ENCODE data around the gene INPP4B.

INPP4B gene

GRCh38 chr4:142352712-142353111, 493.4 kb downstream of the INPP4B start:
- DNase-seq (ENCODE audit: low read depth in 1 of 2, low spot score in 1 of 2), result no peak
- TF ChIP-seq JUND (IDR thresholded peaks at IDR 0.05; ENCODE audit: low read depth), result no peak
- in situ Hi-C loops (cut with HindIII; ENCODE audit: low pct_unique_long_range_greater_than_20kb, low sequenced_read_pairs), result no loop called here

GRCh38 chr4:142351958-142352357, 494.1 kb downstream of the INPP4B start:
- TF ChIP-seq JUND (IDR thresholded peaks at IDR 0.05; ENCODE audit: low read depth), result no peak
- in situ Hi-C loops (cut with HindIII; ENCODE audit: low pct_unique_long_range_greater_than_20kb, low sequenced_read_pairs), result no loop called here
- no peak for DNase-seq (ENCODE audit: low read depth in 1 of 2, low spot score in 1 of 2)

GRCh38 chr4:142350871-142351270, 495.2 kb downstream of the INPP4B start:
- in situ Hi-C loops (cut with HindIII; ENCODE audit: low pct_unique_long_range_greater_than_20kb, low sequenced_read_pairs), result no loop called here
- DNase-seq (ENCODE audit: low read depth in 1 of 2, low spot score in 1 of 2), result no peak

GRCh38 chr4:142348613-142349021, 497.5 kb downstream of the INPP4B start:
- no peak for DNase-seq (ENCODE audit: low read depth in 1 of 2, low spot score in 1 of 2)
- in situ Hi-C loops (cut with HindIII; ENCODE audit: low pct_unique_long_range_greater_than_20kb, low sequenced_read_pairs), result no loop called here
- TF ChIP-seq JUND (IDR thresholded peaks at IDR 0.05; ENCODE audit: low read depth), result no peak

More at GRCh38 chr4:142350871-142351270, 495.2 kb downstream of the INPP4B start:
- TF ChIP-seq JUND (IDR thresholded peaks at IDR 0.05; ENCODE audit: low read depth), result no peak

GRCh38 chr4:142347241-142347640, 498.9 kb downstream of the INPP4B start:
- in situ Hi-C loops (cut with HindIII; ENCODE audit: low pct_unique_long_range_greater_than_20kb, low sequenced_read_pairs), result no loop called here
- no peak for TF ChIP-seq JUND (IDR thresholded peaks at IDR 0.05; ENCODE audit: low read depth)
- no peak for DNase-seq (ENCODE audit: low read depth in 1 of 2, low spot score in 1 of 2)

- in situ Hi-C loops (cut with HindIII; ENCODE audit: low pct_unique_long_range_greater_than_20kb, low sequenced_read_pairs), result no loop called here
- TF ChIP-seq JUND (IDR thresholded peaks at IDR 0.05; ENCODE audit: low read depth), result no peak
- DNase-seq (ENCODE audit: low read depth in 1 of 2, low spot score in 1 of 2), result no peak
These were observed 500.2 kb downstream of the INPP4B start for GRCh38 chr4:142345924-142346323.

- no peak for DNase-seq (ENCODE audit: low read depth in 1 of 2, low spot score in 1 of 2)
- TF ChIP-seq JUND (IDR thresholded peaks at IDR 0.05; ENCODE audit: low read depth), result no peak
- in situ Hi-C loops (cut with HindIII; ENCODE audit: low pct_unique_long_range_greater_than_20kb, low sequenced_read_pairs), result no loop called here
These were observed 504.8 kb downstream of the INPP4B start for GRCh38 chr4:142341268-142341667.

- no peak for DNase-seq (ENCODE audit: low read depth in 1 of 2, low spot score in 1 of 2)
- no peak for TF ChIP-seq JUND (IDR thresholded peaks at IDR 0.05; ENCODE audit: low read depth)
- in situ Hi-C loops (cut with HindIII; ENCODE audit: low pct_unique_long_range_greater_than_20kb, low sequenced_read_pairs), result no loop called here
These were observed 507.0 kb downstream of the INPP4B start for GRCh38 chr4:142339053-142339452.

GRCh38 chr4:142336251-142336934, 509.7 kb downstream of the INPP4B start:
- TF ChIP-seq JUND (IDR thresholded peaks at IDR 0.05; ENCODE audit: low read depth), result no peak
- in situ Hi-C loops (cut with HindIII; ENCODE audit: low pct_unique_long_range_greater_than_20kb, low sequenced_read_pairs), result no loop called here

GRCh38 chr4:142334931-142335330, 511.2 kb downstream of the INPP4B start:
- in situ Hi-C loops (cut with HindIII; ENCODE audit: low pct_unique_long_range_greater_than_20kb, low sequenced_read_pairs), result no loop called here
- no peak for DNase-seq (ENCODE audit: low read depth in 1 of 2, low spot score in 1 of 2)
- TF ChIP-seq JUND (IDR thresholded peaks at IDR 0.05; ENCODE audit: low read depth), result no peak

More at GRCh38 chr4:142336251-142336934, 509.7 kb downstream of the INPP4B start:
- no peak for DNase-seq (ENCODE audit: low read depth in 1 of 2, low spot score in 1 of 2)

GRCh38 chr4:142331646-142332045, 514.5 kb downstream of the INPP4B start:
- in situ Hi-C loops (cut with HindIII; ENCODE audit: low pct_unique_long_range_greater_than_20kb, low sequenced_read_pairs), result no loop called here
- DNase-seq (ENCODE audit: low read depth in 1 of 2, low spot score in 1 of 2), result no peak
- TF ChIP-seq JUND (IDR thresholded peaks at IDR 0.05; ENCODE audit: low read depth), result no peak

GRCh38 chr4:142331132-142331531, 515.0 kb downstream of the INPP4B start:
- in situ Hi-C loops (cut with HindIII; ENCODE audit: low pct_unique_long_range_greater_than_20kb, low sequenced_read_pairs), result no loop called here
- no peak for TF ChIP-seq JUND (IDR thresholded peaks at IDR 0.05; ENCODE audit: low read depth)
- DNase-seq (ENCODE audit: low read depth in 1 of 2, low spot score in 1 of 2), result no peak

GRCh38 chr4:142330311-142330710, 515.8 kb downstream of the INPP4B start:
- DNase-seq (ENCODE audit: low read depth in 1 of 2, low spot score in 1 of 2), result no peak
- no peak for TF ChIP-seq JUND (IDR thresholded peaks at IDR 0.05; ENCODE audit: low read depth)
- in situ Hi-C loops (cut with HindIII; ENCODE audit: low pct_unique_long_range_greater_than_20kb, low sequenced_read_pairs), result no loop called here

- no peak for DNase-seq (ENCODE audit: low read depth in 1 of 2, low spot score in 1 of 2)
- in situ Hi-C loops (cut with HindIII; ENCODE audit: low pct_unique_long_range_greater_than_20kb, low sequenced_read_pairs), result no loop called here
- no peak for TF ChIP-seq JUND (IDR thresholded peaks at IDR 0.05; ENCODE audit: low read depth)
These were observed 516.8 kb downstream of the INPP4B start for GRCh38 chr4:142329313-142329712.

Measured in T47D (cell line).